ENCODE results near the gene GUCD1.

Gene GUCD1

DNA sequence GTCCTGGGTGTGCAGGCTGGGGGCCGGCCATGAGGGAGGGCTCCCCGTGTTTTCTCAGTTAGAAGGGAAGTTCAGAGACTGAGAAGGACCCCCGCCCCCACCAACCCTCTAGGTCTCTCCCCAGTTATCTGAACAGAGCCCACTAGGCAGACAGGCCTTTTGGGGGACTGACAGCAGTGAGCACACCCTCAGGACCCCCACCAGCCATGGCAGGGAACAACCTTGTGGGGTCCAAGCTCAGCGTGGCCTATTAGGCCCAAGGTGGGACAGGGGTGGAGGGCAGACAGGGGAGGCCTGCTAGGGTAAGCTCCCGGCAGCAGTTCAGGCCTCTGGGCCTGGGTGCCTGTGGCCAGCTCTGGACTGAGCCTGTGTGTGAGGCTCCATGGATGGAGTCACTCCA is 32.3 kb upstream of the GUCD1 start:
- Histone ChIP-seq H3K9ac (no peak overlapping the region), H2AFZ (no peak overlapping the region), H3K36me3 (ENCODE audit: control insufficient read depth, insufficient read depth, low read length) (no peaks in the 10 kb centered on the region), H3K4me2 (ENCODE audit: low read length) (no peak overlapping the region), H3K27me3 (ENCODE audit: control insufficient read depth, insufficient read depth, low read length) (no peaks in the 10 kb centered on the region), H3K79me2 (no peaks in the 10 kb centered on the region), H3K4me1 (no peaks in the 10 kb centered on the region), H3K4me3 (ENCODE audit: low read depth, low read length) (no peak overlapping the region), H3K9me3 (ENCODE audit: control insufficient read depth, low read length) (no peaks in the 10 kb centered on the region), H3K27ac (no peak overlapping the region)
- TF ChIP-seq, protein P1, sequence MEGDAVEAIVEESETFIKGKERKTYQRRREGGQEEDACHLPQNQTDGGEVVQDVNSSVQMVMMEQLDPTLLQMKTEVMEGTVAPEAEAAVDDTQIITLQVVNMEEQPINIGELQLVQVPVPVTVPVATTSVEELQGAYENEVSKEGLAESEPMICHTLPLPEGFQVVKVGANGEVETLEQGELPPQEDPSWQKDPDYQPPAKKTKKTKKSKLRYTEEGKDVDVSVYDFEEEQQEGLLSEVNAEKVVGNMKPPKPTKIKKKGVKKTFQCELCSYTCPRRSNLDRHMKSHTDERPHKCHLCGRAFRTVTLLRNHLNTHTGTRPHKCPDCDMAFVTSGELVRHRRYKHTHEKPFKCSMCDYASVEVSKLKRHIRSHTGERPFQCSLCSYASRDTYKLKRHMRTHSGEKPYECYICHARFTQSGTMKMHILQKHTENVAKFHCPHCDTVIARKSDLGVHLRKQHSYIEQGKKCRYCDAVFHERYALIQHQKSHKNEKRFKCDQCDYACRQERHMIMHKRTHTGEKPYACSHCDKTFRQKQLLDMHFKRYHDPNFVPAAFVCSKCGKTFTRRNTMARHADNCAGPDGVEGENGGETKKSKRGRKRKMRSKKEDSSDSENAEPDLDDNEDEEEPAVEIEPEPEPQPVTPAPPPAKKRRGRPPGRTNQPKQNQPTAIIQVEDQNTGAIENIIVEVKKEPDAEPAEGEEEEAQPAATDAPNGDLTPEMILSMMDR (IDR thresholded peaks at IDR 0.05), result no peak

DNA sequence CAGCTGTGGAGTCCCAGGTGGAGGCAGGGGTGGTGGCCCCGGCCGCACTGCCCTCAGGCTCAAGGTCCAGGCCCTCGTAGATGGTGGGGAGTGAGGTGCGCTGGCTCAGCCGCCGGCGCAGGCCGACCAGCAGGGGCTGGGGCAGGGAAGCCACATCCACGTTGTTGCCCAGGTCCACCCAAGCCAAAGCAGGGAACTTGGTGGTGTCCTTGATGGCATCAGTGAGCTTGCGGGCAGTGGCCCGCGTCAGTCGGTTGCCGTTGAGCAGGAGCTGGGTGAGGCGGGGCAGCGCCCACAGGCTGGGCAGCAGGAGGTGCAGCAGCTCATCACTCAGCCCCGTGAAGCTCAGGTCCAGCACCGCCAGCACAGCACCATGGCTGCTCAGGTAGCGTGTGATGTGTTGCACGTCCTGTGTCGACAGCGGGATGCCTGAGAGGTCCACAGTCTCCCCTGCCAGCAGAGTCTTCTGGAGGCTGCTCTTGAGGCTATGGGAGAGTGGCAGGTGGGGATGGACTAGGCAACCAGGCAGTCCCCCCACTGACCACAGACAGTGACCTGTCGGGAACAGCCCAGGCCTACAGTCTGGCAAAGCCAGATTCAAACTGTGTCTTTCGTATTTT is 31.1 kb upstream of the GUCD1 start:
- TF ChIP-seq, protein P1 (IDR thresholded peaks at IDR 0.05), result no peak
- Histone ChIP-seq H3K9ac (no peak overlapping the region), H3K79me2 (no peaks in the 10 kb centered on the region), H3K27me3 (ENCODE audit: control insufficient read depth, insufficient read depth, low read length) (no peaks in the 10 kb centered on the region), H3K4me2 (ENCODE audit: low read length) (no peak overlapping the region), H3K9me3 (ENCODE audit: control insufficient read depth, low read length) (no peaks in the 10 kb centered on the region), H3K36me3 (ENCODE audit: control insufficient read depth, insufficient read depth, low read length) (no peaks in the 10 kb centered on the region), H3K27ac (no peak overlapping the region), H3K4me3 (ENCODE audit: low read depth, low read length) (no peak overlapping the region), H3K4me1 (no peaks in the 10 kb centered on the region), H2AFZ (no peak overlapping the region)

DNA sequence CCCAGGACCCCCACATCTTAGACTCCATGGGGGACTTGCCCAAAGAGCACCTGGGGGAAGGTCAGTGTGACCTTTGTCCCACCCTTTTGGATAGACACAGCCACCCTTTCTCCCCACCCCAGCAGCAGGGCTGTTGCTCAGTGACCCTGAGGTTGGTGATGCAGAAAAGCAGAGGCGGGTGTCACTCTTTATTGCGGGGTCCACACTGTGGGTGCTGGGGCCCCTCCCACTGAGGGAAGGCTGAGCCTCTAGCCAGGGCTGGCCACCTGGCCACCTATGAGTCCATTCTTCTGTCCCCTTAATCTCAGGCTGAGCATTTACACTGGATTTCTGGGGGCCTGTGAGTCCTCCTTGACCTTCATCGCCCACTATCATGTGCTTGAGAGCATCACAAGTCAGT is 30.5 kb upstream of the GUCD1 start:
- Histone ChIP-seq H3K4me2 (ENCODE audit: low read length) (no peak overlapping the region), H2AFZ (no peak overlapping the region), H3K9ac (no peak overlapping the region), H3K4me1 (no peaks in the 10 kb centered on the region), H3K4me3 (ENCODE audit: low read depth, low read length) (no peak overlapping the region), H3K79me2 (no peaks in the 10 kb centered on the region), H3K27ac (no peak overlapping the region), H3K36me3 (ENCODE audit: control insufficient read depth, insufficient read depth, low read length) (no peaks in the 10 kb centered on the region), H3K9me3 (ENCODE audit: control insufficient read depth, low read length) (no peaks in the 10 kb centered on the region), H3K27me3 (ENCODE audit: control insufficient read depth, insufficient read depth, low read length) (no peaks in the 10 kb centered on the region)
- TF ChIP-seq, protein P1 (IDR thresholded peaks at IDR 0.05), result no peak

DNA sequence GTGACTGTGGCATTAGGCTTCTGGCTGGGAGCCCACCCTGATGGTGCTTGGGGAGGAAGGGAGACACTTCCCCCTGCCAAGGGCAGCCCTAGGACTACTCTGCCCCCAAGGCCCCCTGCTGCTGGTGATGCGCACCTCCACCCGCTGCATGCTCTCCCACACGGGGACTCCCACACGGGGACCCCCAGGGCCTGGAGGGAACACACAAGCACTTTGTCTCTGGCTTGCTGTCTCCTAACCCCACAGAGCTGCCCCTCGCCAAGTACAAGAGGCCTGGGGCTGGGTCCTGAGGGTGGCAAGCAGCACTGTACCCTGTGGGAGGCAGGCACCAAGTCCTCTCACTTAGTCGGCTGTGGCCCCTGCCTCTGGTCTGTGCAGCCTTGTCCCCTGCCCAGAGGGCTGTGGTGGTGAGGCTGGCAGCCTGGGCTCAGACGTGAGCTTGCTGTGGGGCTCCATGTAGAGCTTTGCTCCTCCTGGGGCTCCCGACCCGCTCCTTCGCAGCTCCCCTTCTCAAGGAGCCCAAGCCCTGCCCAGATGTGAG is 30.0 kb upstream of the GUCD1 start:
- Histone ChIP-seq H3K79me2 (no peaks in the 10 kb centered on the region), H2AFZ (no peak overlapping the region), H3K9ac (no peak overlapping the region), H3K4me3 (ENCODE audit: low read depth, low read length) (no peak overlapping the region), H3K9me3 (ENCODE audit: control insufficient read depth, low read length) (no peaks in the 10 kb centered on the region), H3K27ac (no peak overlapping the region), H3K4me1 (no peaks in the 10 kb centered on the region), H3K36me3 (ENCODE audit: control insufficient read depth, insufficient read depth, low read length) (no peaks in the 10 kb centered on the region), H3K4me2 (ENCODE audit: low read length) (no peak overlapping the region), H3K27me3 (ENCODE audit: control insufficient read depth, insufficient read depth, low read length) (no peaks in the 10 kb centered on the region)
- TF ChIP-seq, protein P1 (IDR thresholded peaks at IDR 0.05), result no peak

Measured in parathyroid adenoma (tissue), 2 donors.